H9 (cell line): Measurements from ENCODE around the gene VENTX. TPM values are rescaled to one million over a fixed set of nuclear protein-coding genes. Genes with fewer than 3 reads are reported as not detected.

ENCODE experiments used
- DNase-seq: peaks from one replicate; pipeline ENCODE4 v3.0.0-alpha.2; 2017
- H2AFZ ChIP-seq: one replicate; pipeline ENCODE4 v1.6.1; 2013; ENCODE audit warnings: mild to moderate bottlenecking, low read length, control low read depth, moderate library complexity
- H2AK5ac ChIP-seq: 2 replicates; pipeline ENCODE4 v1.6.1; 2013; ENCODE audit warnings: low read length, control low read depth, mixed read lengths; ENCODE audit not compliant: insufficient read length
- H2BK120ac ChIP-seq: one replicate; pipeline ENCODE4 v1.6.1; 2013; ENCODE audit warnings: low read depth, mild to moderate bottlenecking, low read length, control low read depth, inconsistent platforms; ENCODE audit not compliant: poor library complexity, severe bottlenecking
- H2BK12ac ChIP-seq: 2 replicates; pipeline ENCODE4 v1.6.1; 2013; ENCODE audit warnings: low read length, control low read depth, mixed read lengths, low read depth; ENCODE audit not compliant: insufficient read length
- H2BK15ac ChIP-seq: 2 replicates; pipeline ENCODE4 v1.6.1; 2013; ENCODE audit warnings: low read depth, low read length, control low read depth
- H2BK20ac ChIP-seq: one replicate; pipeline ENCODE4 v1.6.1; 2013; ENCODE audit warnings: low read depth, mild to moderate bottlenecking, low read length, control low read depth, inconsistent platforms; ENCODE audit not compliant: poor library complexity, severe bottlenecking
- H2BK5ac ChIP-seq: 2 replicates; pipeline ENCODE4 v1.6.1; 2013; ENCODE audit warnings: low read length, control low read depth, mixed read lengths; ENCODE audit not compliant: insufficient read length
- H3K14ac ChIP-seq: 2 replicates; pipeline ENCODE4 v1.6.1; 2013; ENCODE audit warnings: low read length, control low read depth; ENCODE audit not compliant: insufficient read depth
- H3K18ac ChIP-seq: 2 replicates; pipeline ENCODE4 v1.6.1; 2013; ENCODE audit warnings: low read depth, mild to moderate bottlenecking, mixed read lengths, low read length, control low read depth; ENCODE audit not compliant: insufficient read length
- H3K23ac ChIP-seq: 2 replicates; pipeline ENCODE4 v1.6.1; 2013; ENCODE audit warnings: low read length, control low read depth, mixed read lengths, low read depth; ENCODE audit not compliant: insufficient read length
- H3K23me2 ChIP-seq: 2 replicates; pipeline ENCODE4 v1.6.1; 2013; ENCODE audit warnings: low read depth, mild to moderate bottlenecking, mixed read lengths, low read length, control low read depth; ENCODE audit not compliant: insufficient read length, poor library complexity, severe bottlenecking
- H3K27ac ChIP-seq: 2 replicates; pipeline ENCODE4 v1.5.1; 2013; ENCODE audit warnings: low read length, control low read depth, mixed read lengths, low read depth; ENCODE audit not compliant: insufficient read length
- H3K27me3 ChIP-seq: 2 replicates; pipeline ENCODE4 v1.6.1; 2013; ENCODE audit warnings: low read length, control low read depth, inconsistent platforms; ENCODE audit not compliant: insufficient read depth
- H3K4ac ChIP-seq: 2 replicates; pipeline ENCODE4 v1.6.1; 2013; ENCODE audit warnings: low read depth, mild to moderate bottlenecking, control low read depth, inconsistent platforms, low read length, moderate library complexity
- H3K4me1 ChIP-seq: 2 replicates; pipeline ENCODE4 v1.6.1; 2013; ENCODE audit warnings: low read length, control low read depth, inconsistent platforms; ENCODE audit not compliant: insufficient read depth
- H3K4me2 ChIP-seq: 2 replicates; pipeline ENCODE4 v1.6.1; 2013; ENCODE audit warnings: low read length, control low read depth, mixed read lengths; ENCODE audit not compliant: insufficient read length, insufficient read depth
- H3K56ac ChIP-seq: 2 replicates; pipeline ENCODE4 v1.6.1; 2013; ENCODE audit warnings: low read depth, mild to moderate bottlenecking, mixed read lengths, low read length, control low read depth; ENCODE audit not compliant: insufficient read length
- H3K79me1 ChIP-seq: 2 replicates; pipeline ENCODE4 v1.6.1; 2013; ENCODE audit warnings: low read depth, mild to moderate bottlenecking, moderate library complexity, low read length, control low read depth, inconsistent platforms; ENCODE audit not compliant: insufficient read depth, poor library complexity, severe bottlenecking
- H3K79me2 ChIP-seq: 2 replicates; pipeline ENCODE4 v1.6.1; 2013; ENCODE audit warnings: low read length, control low read depth, inconsistent platforms; ENCODE audit not compliant: insufficient read depth
- H3K9ac ChIP-seq: 2 replicates; pipeline ENCODE4 v1.6.1; 2013; ENCODE audit warnings: low read length, control low read depth, mixed read lengths; ENCODE audit not compliant: insufficient read length; ENCODE audit errors: extremely low read depth
- H3K9me3 ChIP-seq: one replicate; pipeline ENCODE4 v1.6.1; 2013; ENCODE audit warnings: low read depth, low read length, inconsistent platforms; ENCODE audit not compliant: control insufficient read depth
- H3T11ph ChIP-seq: one replicate; pipeline ENCODE4 v1.6.1; 2013; ENCODE audit warnings: mild to moderate bottlenecking, low read length, control low read depth, inconsistent platforms
- H4K20me1 ChIP-seq: one replicate; pipeline ENCODE4 v1.6.1; 2013; ENCODE audit not compliant: control insufficient read depth, insufficient read length, insufficient read depth
- H4K5ac ChIP-seq: 2 replicates; pipeline ENCODE4 v1.6.1; 2013; ENCODE audit warnings: low read depth, mild to moderate bottlenecking, mixed read lengths, low read length, control low read depth; ENCODE audit not compliant: insufficient read length
- H4K8ac ChIP-seq: replicated peaks from 2 replicates; pipeline ENCODE4 v1.6.1; 2013; ENCODE audit warnings: low read length, control low read depth, mixed read lengths, low read depth; ENCODE audit not compliant: insufficient read length
- H4K91ac ChIP-seq: 2 replicates; pipeline ENCODE4 v1.6.1; 2013; ENCODE audit warnings: low read depth, mild to moderate bottlenecking, moderate library complexity, mixed read lengths, low read length, control low read depth; ENCODE audit not compliant: insufficient read length
- H3K27ac Mint-ChIP-seq, 3 experiments: 2 replicates in 2 of 3; 3 replicates in 1 of 3; pipeline ENCODE4 v1.8.0; 2020 to 2021; ENCODE audit warnings: mixed read lengths in 3 of 3, mild to moderate bottlenecking in 1 of 3, moderate library complexity in 1 of 3
- H3K27me3 Mint-ChIP-seq: 2 replicates; pipeline ENCODE4 v1.8.0; 2021; ENCODE audit warnings: low read depth, mild to moderate bottlenecking, moderate library complexity, mixed read lengths
- H3K36me3 Mint-ChIP-seq, 3 experiments: 2 replicates in 2 of 3; 3 replicates in 1 of 3; pipeline ENCODE4 v1.8.0; 2020 to 2021; ENCODE audit warnings: low read depth in 3 of 3, mixed read lengths in 3 of 3; ENCODE audit not compliant: insufficient read depth in 1 of 3
- H3K4me1 Mint-ChIP-seq, 2 experiments: 2 replicates each; pipeline ENCODE4 v1.8.0; 2020; ENCODE audit warnings: mixed read lengths in 2 of 2
- H3K4me3 Mint-ChIP-seq, 2 experiments: 2 replicates in 1 of 2; 3 replicates in 1 of 2; pipeline ENCODE4 v1.8.0; 2020 to 2021; ENCODE audit warnings: mild to moderate bottlenecking in 2 of 2, mixed read lengths in 2 of 2, moderate library complexity in 1 of 2
- H3K9me3 Mint-ChIP-seq, 2 experiments: 2 replicates in 1 of 2; 3 replicates in 1 of 2; pipeline ENCODE4 v1.8.0; 2020; ENCODE audit warnings: mild to moderate bottlenecking in 2 of 2, mixed read lengths in 2 of 2, moderate library complexity in 1 of 2
- CTCF ChIP-seq: fragments of 200-600 bp; sonication (generic); conservative IDR thresholded peaks from 3 replicates; pipeline ENCODE4 v1.8.0; 2021; ENCODE audit warnings: antibody characterized with exemption, mild to moderate bottlenecking
- WGBS: extraction: QIAGEN DNeasy Blood & Tissue Kit; methylation state at CpG from one replicate; pipeline ENCODE4 v1.1.7; 2013; ENCODE audit warnings: missing lambda C conversion rate, low lambda C conversion rate, mixed read lengths; ENCODE audit not compliant: insufficient read length; ENCODE audit errors: extremely low coverage; 5-methylcytosine and 5-hydroxymethylcytosine counted together
- total RNA-seq: library from RNA; stranded (reverse); gene quantifications from 2 replicates; pipeline ENCODE4 v1.2.1, GENCODE V29; 2021

Gene VENTX
- total RNA-seq, 1 experiment from 2014 or later = 10.9 TPM

GRCh38 chr10:133274751-133275683 is 37.4 kb downstream of the VENTX start:
- Histone ChIP-seq H3K27me3 (no peaks in the 10 kb centered on the region; the same call in 1 of the 2 replicates), H4K20me1 (no peaks in the 10 kb centered on the region), H3K23ac (no peak overlapping the region), H3T11ph (no peak overlapping the region), H4K5ac (no peak overlapping the region), H2BK15ac (no peak overlapping the region), H2BK120ac (no peak overlapping the region), H2BK12ac (no peak overlapping the region), H2AK5ac (no peak overlapping the region), H3K4ac (no peak overlapping the region), H3K79me1 (no peaks in the 10 kb centered on the region), H3K27ac (no peak overlapping the region), H2BK20ac (no peak overlapping the region), H3K9ac (no peak overlapping the region), H3K56ac (no peak overlapping the region), H3K18ac (no peak overlapping the region), H3K4me1 (no peaks in the 10 kb centered on the region), H3K9me3 (no peaks in the 10 kb centered on the region), H4K91ac (no peak overlapping the region), H2AFZ (no peak overlapping the region), H3K79me2 (no peaks in the 10 kb centered on the region), H2BK5ac (no peak overlapping the region), H3K14ac (no peak overlapping the region; the same call in 1 of the 2 replicates), H3K4me2 (no peak overlapping the region), H3K23me2 (peaks cover 7% of the 10 kb centered on the region), H4K8ac (no peak overlapping the region)
- Mint-ChIP-seq H3K27ac (no peak overlapping the region), H3K27me3 (peaks cover 11% of the 10 kb centered on the region), H3K9me3 (no peaks in the 10 kb centered on the region), H3K36me3 (peaks cover 0 to 5% (median 0%) of the 10 kb centered on the region in 3 experiments; a peak in 2 of 7 replicates), H3K4me3 (no peak overlapping the region), H3K4me1 (peaks cover 3 to 7% of the 10 kb centered on the region in 2 experiments; a peak in 3 of 4 replicates)
- WGBS = no CpG with 5 or more reads among the region's 26 CpGs
- no peak for TF ChIP-seq CTCF
- DNase-seq = no peak
